Ureter (tissue), 1 donor: Measurements from ENCODE around the gene PCDHA3. TPM values are rescaled to one million over a fixed set of nuclear protein-coding genes. Genes with fewer than 3 reads are reported as not detected.
"Not testable (repeated sequence)": the region's sequence is repeated elsewhere in the genome, so short reads cannot be mapped to it uniquely, and the experiment has no call there.

Experiments used
- DNase-seq: peaks from one replicate; pipeline ENCODE4 v3.0.0-alpha.2; 2020; ENCODE audit warnings: low spot score
- total RNA-seq: library from RNA; stranded (reverse); gene quantifications from one replicate; pipeline ENCODE4 v1.2.4, GENCODE V29; 2023
- donor health status: DM: yes; HTN: yes; CAD: no.

Gene PCDHA3
- 0.31 TPM for total RNA-seq

- DNase-seq = no peak
Observed at GRCh38 chr5:140800816-140801493, at the start of gene PCDHA3. PCDHA3 (plus strand) TSS chr5:140801057.

GRCh38 chr5:140753561-140753960 lies 47.3 kb upstream of the PCDHA3 start:
- DNase-seq = no peak

- DNase-seq = no peak
Observed at GRCh38 chr5:140764177-140764973, 36.5 kb upstream of the PCDHA3 start.

- DNase-seq = no peak
Observed at GRCh38 chr5:140767444-140767843, 33.4 kb upstream of the PCDHA3 start.

GRCh38 chr5:140780512-140780911 lies 20.3 kb upstream of the PCDHA3 start:
- DNase-seq = no peak

GRCh38 chr5:140785905-140786686 lies 14.8 kb upstream of the PCDHA3 start, which contains the start of gene PCDHA1:
PCDHA1 (plus strand) TSS chr5:140786140.
- DNase-seq = no peak

- not testable (repeated sequence) for DNase-seq
Observed at GRCh38 chr5:140787422-140787821, 13.4 kb upstream of the PCDHA3 start.

GRCh38 chr5:140787849-140788504 lies 12.9 kb upstream of the PCDHA3 start:
- DNase-seq = not testable (repeated sequence)

GRCh38 chr5:140791089-140791488 lies 9.8 kb upstream of the PCDHA3 start:
- no peak for DNase-seq

GRCh38 chr5:140794595-140795258 lies 6.1 kb upstream of the PCDHA3 start, which contains the start of gene PCDHA2:
PCDHA2 (plus strand) TSS chr5:140794852.
- DNase-seq = no peak

- no peak for DNase-seq
Observed at GRCh38 chr5:140795259-140795641, 5.6 kb upstream of the PCDHA3 start.

GRCh38 chr5:140796072-140796717 lies 4.7 kb upstream of the PCDHA3 start:
- DNase-seq = not testable (repeated sequence)

- DNase-seq = no peak
Observed at GRCh38 chr5:140796718-140797095, 4.2 kb upstream of the PCDHA3 start.

GRCh38 chr5:140801494-140801841 lies 611 bp downstream of the PCDHA3 start:
- no peak for DNase-seq

- DNase-seq = not testable (repeated sequence)
Observed at GRCh38 chr5:140802381-140802780, 1.5 kb downstream of the PCDHA3 start.

GRCh38 chr5:140802781-140803271 lies 2.0 kb downstream of the PCDHA3 start:
- no peak for DNase-seq

GRCh38 chr5:140806834-140807775 lies 6.2 kb downstream of the PCDHA3 start, which contains the start of gene PCDHA4:
PCDHA4 (plus strand) TSS chr5:140807068.
- no peak for DNase-seq

- DNase-seq = not testable (repeated sequence)
Observed at GRCh38 chr5:140808241-140808888, 7.5 kb downstream of the PCDHA3 start.

- DNase-seq = no peak
Observed at GRCh38 chr5:140808889-140809291, 8.0 kb downstream of the PCDHA3 start.
